ENCODE data around the gene MYO1D. TPM values are rescaled to one million over a fixed set of nuclear protein-coding genes. Genes with fewer than 3 reads are reported as not detected.
"Not testable (repeated sequence)": the region's sequence is repeated elsewhere in the genome, so short reads cannot be mapped to it uniquely, and the experiment has no call there.

The MYO1D gene
- total and polyA plus RNA-seq, 7 donors: 6.2 to 184 (median 21.6) TPM

- Histone ChIP-seq H3K4me3 (no peak overlapping the region), H3K27me3 (no peaks in the 10 kb centered on the region), H3K9me3 (no peaks in the 10 kb centered on the region), H3K36me3 (no peaks in the 10 kb centered on the region), H3K4me1 (no peaks in the 10 kb centered on the region), H3K27ac (no peak overlapping the region)
- intact Hi-C loops (cut with DNase I): no loop called here
- TF ChIP-seq, protein P1, sequence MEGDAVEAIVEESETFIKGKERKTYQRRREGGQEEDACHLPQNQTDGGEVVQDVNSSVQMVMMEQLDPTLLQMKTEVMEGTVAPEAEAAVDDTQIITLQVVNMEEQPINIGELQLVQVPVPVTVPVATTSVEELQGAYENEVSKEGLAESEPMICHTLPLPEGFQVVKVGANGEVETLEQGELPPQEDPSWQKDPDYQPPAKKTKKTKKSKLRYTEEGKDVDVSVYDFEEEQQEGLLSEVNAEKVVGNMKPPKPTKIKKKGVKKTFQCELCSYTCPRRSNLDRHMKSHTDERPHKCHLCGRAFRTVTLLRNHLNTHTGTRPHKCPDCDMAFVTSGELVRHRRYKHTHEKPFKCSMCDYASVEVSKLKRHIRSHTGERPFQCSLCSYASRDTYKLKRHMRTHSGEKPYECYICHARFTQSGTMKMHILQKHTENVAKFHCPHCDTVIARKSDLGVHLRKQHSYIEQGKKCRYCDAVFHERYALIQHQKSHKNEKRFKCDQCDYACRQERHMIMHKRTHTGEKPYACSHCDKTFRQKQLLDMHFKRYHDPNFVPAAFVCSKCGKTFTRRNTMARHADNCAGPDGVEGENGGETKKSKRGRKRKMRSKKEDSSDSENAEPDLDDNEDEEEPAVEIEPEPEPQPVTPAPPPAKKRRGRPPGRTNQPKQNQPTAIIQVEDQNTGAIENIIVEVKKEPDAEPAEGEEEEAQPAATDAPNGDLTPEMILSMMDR (IDR thresholded peaks at IDR 0.05): no peak
- TF ChIP-seq EP300 (IDR thresholded peaks at IDR 0.05) (no peak), POLR2A (IDR thresholded peaks at IDR 0.05) (no peak), POLR2AphosphoS5 (IDR thresholded peaks at IDR 0.05) (no peak)
- WGBS, 2 donors: 79 to 88% methylated on average over 10 of the region's 10 CpGs
- no peak for DNase-seq
Measured at GRCh38 chr17:32529604-32530003, 347.3 kb downstream of the MYO1D start.

DNA sequence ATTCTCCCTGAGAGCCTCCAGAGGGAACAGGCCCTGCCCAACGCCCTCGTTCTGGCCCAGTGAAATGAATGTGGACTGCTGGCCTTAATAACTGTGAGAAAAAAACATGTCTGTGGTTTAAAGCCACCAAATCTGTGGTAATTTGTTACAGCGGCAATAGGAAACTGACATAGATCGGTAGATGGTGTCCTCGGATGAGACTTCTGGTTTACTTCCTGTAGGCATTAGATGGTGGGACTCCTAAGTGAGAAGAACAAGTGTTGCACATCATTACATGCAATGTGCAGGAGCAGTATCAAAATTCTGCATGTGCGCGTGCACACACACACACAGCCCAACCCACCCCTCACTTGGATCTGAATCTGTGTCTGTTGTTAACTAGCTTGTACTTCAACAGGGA, 348.1 kb downstream of the MYO1D start:
- TF ChIP-seq POLR2A (IDR thresholded peaks at IDR 0.05) (no peak), POLR2AphosphoS5 (IDR thresholded peaks at IDR 0.05) (no peak), EP300 (IDR thresholded peaks at IDR 0.05) (no peak)
- TF ChIP-seq, protein P1 (IDR thresholded peaks at IDR 0.05): no peak
- Histone ChIP-seq H3K4me3 (no peak overlapping the region), H3K9me3 (no peaks in the 10 kb centered on the region), H3K27me3 (no peaks in the 10 kb centered on the region), H3K27ac (no peak overlapping the region), H3K4me1 (no peaks in the 10 kb centered on the region), H3K36me3 (no peaks in the 10 kb centered on the region)
- intact Hi-C loops (cut with DNase I): no loop called here
- DNase-seq: no peak
- WGBS, 2 donors: 80 to 92% methylated on average over 7 of the region's 7 CpGs

DNA sequence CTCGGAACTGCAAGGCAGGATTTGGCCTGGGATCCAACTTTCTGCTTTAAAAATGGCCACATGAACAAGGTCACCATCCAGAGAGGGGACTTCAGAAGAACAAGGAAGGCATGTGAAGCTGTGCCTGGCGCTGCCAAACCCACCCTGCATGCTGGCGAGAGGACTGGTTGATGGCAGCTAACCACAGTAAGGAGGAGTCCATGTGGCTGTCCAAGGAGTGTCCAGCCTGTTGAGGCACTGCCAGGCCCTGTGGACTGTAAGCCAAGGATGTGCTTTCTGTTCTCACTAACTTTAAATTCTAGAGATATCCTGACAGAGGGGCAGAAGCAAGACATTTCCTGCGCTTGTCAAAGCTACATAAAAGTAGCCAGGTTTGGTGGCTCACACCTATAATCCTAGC, 349.8 kb downstream of the MYO1D start:
- Histone ChIP-seq H3K4me3 (no peak overlapping the region), H3K36me3 (no peaks in the 10 kb centered on the region), H3K27me3 (no peaks in the 10 kb centered on the region), H3K9me3 (no peaks in the 10 kb centered on the region), H3K4me1 (no peaks in the 10 kb centered on the region), H3K27ac (no peak overlapping the region)
- DNase-seq: peak; percentile 22
- intact Hi-C loops (cut with DNase I): no loop called here
- 97% methylated on average over 4 of the region's 4 CpGs for WGBS, 2 donors
- TF ChIP-seq, protein P1 (IDR thresholded peaks at IDR 0.05): no peak
- TF ChIP-seq POLR2A (IDR thresholded peaks at IDR 0.05) (no peak), POLR2AphosphoS5 (IDR thresholded peaks at IDR 0.05) (no peak), EP300 (IDR thresholded peaks at IDR 0.05) (no peak)

DNA sequence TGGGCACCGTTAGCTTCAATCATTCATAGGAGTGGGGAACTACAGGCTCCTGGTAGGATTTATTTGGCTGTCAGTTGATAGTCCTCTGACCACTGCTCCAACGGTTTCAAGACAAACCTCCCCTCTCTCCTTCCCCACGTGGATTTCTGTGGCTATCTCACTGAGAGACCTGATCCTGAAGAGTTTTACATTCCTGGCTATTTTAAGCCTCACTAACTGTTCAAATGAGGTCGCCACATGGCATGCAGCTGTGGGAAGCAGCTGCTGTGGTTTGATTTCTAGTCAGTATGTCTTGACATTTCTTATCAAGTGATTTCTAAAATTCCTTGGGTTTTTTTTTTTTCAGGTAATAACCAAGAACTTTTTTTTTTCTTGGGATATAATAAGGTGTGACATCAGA, 351.8 kb downstream of the MYO1D start:
- intact Hi-C loops (cut with DNase I): no loop called here
- peaks cover 0 to under 1% (median under 1%) of the 10 kb centered on the region in 4 donors for H3K4me1 ChIP-seq
- no peak for DNase-seq
- no peaks in the 10 kb centered on the region for H3K9me3 ChIP-seq
- H3K27me3 ChIP-seq: no peaks in the 10 kb centered on the region
- WGBS, 2 donors: 34 to 73% methylated on average over 4 of the region's 4 CpGs
- no peaks in the 10 kb centered on the region for H3K36me3 ChIP-seq
- no peak overlapping the region for H3K27ac ChIP-seq
- no peak overlapping the region for H3K4me3 ChIP-seq
- TF ChIP-seq EP300 (IDR thresholded peaks at IDR 0.05): no peak
- no peak for TF ChIP-seq POLR2A (IDR thresholded peaks at IDR 0.05)
- TF ChIP-seq, protein P1 (IDR thresholded peaks at IDR 0.05): no peak
- TF ChIP-seq POLR2AphosphoS5 (IDR thresholded peaks at IDR 0.05): no peak

DNA sequence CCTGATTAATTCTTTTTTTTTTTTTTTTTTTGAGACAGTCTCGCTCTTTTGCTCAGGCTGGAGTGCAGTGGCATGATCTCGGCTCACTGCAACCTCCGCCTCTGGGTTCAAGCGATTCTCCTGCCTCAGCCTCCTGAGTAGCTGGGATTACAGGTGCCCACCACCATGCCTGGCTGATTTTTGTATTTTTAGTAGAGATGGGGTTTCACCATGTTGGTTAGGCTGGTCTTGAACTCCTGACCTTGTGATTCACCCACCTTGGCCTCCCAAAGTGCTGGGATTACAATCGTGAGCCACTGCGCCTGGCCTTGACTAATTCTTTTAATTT, 352.4 kb downstream of the MYO1D start:
- H3K9me3 ChIP-seq; intact Hi-C loops (cut with DNase I); H3K36me3 ChIP-seq; H3K4me1 ChIP-seq; DNase-seq; H3K4me3 ChIP-seq; H3K27ac ChIP-seq; H3K27me3 ChIP-seq: not testable (repeated sequence)
- WGBS, 2 donors: 83 to 92% methylated on average over 6 of the region's 6 CpGs
